ENCODE data around the gene TSPYL4. TPM values are rescaled to one million over a fixed set of nuclear protein-coding genes. Genes with fewer than 3 reads are reported as not detected.

TSPYL4 gene
- total RNA-seq, 1 donor from 2014 or later = 27.6 TPM

DNA sequence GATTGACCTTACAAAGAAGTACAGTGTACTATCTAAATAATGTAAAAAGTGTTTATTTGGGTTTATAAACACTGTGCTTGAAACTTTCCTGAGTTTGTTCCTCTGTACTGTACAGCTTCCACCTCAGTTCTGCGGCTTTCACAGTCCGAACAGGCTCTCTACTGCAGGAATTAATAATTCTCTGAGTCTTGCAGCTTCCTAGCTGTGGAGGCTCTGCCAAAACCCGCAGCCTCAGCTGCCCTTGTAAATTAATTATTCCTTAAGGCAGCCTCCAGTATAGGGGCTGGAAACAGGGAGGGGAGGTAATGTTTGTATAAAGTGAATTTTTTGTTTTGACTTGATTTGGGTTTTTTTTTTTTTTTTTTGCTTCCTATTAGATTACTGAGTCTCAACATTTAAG is 19.2 kb downstream of the TSPYL4 start:
- Mint-ChIP-seq H3K4me1 (ENCODE audit: low read depth) (peaks cover 14% of the 10 kb centered on the region), H3K9me3 (ENCODE audit: low read depth) (no peaks in the 10 kb centered on the region), H3K27me3 (ENCODE audit: low read depth) (no peaks in the 10 kb centered on the region), H3K36me3 (ENCODE audit: low read depth) (peaks cover 3% of the 10 kb centered on the region), H3K4me3 (ENCODE audit: unreplicated experiment) (no peak overlapping the region), H3K27ac (ENCODE audit: unreplicated experiment) (no peak overlapping the region)
- DNase-seq (ENCODE audit: low spot score) = no peak
- TF ChIP-seq, protein P1, sequence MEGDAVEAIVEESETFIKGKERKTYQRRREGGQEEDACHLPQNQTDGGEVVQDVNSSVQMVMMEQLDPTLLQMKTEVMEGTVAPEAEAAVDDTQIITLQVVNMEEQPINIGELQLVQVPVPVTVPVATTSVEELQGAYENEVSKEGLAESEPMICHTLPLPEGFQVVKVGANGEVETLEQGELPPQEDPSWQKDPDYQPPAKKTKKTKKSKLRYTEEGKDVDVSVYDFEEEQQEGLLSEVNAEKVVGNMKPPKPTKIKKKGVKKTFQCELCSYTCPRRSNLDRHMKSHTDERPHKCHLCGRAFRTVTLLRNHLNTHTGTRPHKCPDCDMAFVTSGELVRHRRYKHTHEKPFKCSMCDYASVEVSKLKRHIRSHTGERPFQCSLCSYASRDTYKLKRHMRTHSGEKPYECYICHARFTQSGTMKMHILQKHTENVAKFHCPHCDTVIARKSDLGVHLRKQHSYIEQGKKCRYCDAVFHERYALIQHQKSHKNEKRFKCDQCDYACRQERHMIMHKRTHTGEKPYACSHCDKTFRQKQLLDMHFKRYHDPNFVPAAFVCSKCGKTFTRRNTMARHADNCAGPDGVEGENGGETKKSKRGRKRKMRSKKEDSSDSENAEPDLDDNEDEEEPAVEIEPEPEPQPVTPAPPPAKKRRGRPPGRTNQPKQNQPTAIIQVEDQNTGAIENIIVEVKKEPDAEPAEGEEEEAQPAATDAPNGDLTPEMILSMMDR (IDR thresholded peaks at IDR 0.05) = no peak

DNA sequence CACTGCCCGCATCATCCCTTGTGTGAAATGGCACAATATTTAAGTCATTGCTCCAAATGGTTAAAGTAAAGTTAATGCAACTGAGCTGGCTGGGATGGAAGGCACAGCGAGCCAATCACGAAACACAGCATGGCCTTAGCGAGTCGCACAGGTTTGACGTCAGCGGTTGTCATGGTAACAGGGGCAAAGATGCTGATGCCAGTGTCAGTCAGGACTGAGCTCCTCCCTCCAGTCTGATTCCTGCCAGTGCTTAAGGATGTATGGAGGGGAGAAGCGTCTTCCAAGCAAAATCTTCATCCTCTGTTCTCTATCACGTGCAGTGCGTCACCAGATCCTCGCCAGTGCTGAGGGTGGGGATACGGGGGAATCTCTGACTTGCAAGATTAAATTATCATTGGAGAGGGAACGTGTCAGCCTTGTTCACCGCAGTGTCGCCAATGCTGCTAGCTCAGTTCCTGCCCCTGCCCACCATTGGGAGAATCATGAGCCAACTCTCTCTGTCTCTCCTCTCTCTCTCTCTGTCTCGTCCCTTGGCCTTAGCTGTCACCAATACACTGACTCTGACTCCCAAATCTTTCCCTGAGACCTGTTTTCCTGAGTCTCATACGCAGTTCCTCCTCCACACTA is 24.5 kb downstream of the TSPYL4 start:
- no peak for DNase-seq (ENCODE audit: low spot score)
- H3K27ac Mint-ChIP-seq (ENCODE audit: unreplicated experiment) = no peak overlapping the region
- H3K36me3 Mint-ChIP-seq (ENCODE audit: low read depth) = peaks cover 4% of the 10 kb centered on the region
- H3K4me3 Mint-ChIP-seq (ENCODE audit: unreplicated experiment) = no peak overlapping the region
- no peaks in the 10 kb centered on the region for H3K4me1 Mint-ChIP-seq (ENCODE audit: low read depth)
- H3K27me3 Mint-ChIP-seq (ENCODE audit: low read depth) = no peaks in the 10 kb centered on the region
- H3K9me3 Mint-ChIP-seq (ENCODE audit: low read depth) = no peaks in the 10 kb centered on the region
- TF ChIP-seq, protein P1 (IDR thresholded peaks at IDR 0.05) = no peak

DNA sequence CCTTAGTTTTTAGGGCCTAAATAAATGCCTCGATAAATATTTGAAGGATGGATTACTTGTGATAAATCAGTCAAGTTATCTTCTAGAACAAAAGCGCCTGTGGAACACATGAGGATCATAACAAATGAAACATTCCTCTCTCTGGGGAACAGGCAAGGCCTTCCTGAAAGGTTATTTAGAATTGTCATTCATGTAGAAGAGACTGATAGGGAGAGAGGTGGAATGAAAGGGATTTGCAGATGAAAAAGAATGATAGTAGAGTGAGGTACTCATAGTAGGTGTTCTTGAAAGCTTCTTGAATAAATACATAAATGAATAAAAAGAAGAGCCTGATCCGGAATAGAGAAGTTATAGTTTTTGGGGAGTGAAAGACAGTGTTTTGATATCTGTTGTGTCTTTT is 30.5 kb downstream of the TSPYL4 start:
- Mint-ChIP-seq H3K36me3 (ENCODE audit: low read depth) (no peaks in the 10 kb centered on the region), H3K27ac (ENCODE audit: unreplicated experiment) (no peak overlapping the region), H3K27me3 (ENCODE audit: low read depth) (no peaks in the 10 kb centered on the region), H3K9me3 (ENCODE audit: low read depth) (no peaks in the 10 kb centered on the region), H3K4me3 (ENCODE audit: unreplicated experiment) (no peak overlapping the region), H3K4me1 (ENCODE audit: low read depth) (peaks cover 31% of the 10 kb centered on the region)
- TF ChIP-seq, protein P1 (IDR thresholded peaks at IDR 0.05) = no peak
- DNase-seq (ENCODE audit: low spot score) = no peak

DNA sequence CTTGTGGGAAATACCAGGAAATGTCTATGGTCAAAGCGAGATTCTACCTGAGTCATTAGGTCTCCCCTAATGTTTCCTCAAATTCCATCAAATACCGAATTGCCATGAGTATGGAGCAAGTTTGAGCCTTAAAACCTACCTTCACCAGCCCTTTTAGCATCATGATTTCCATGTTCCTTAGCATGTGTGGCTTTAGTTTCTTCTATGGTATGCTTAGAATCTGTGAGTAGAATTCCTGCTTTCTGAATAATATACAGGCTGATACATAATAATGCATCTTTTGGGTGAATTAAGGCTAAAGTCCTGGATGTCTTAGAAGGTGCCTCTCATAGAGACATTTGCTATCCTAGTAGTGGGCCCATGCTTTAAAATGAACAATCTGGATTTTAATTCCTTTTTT is 32.0 kb downstream of the TSPYL4 start:
- H3K27ac Mint-ChIP-seq (ENCODE audit: unreplicated experiment) = no peak overlapping the region
- no peaks in the 10 kb centered on the region for H3K9me3 Mint-ChIP-seq (ENCODE audit: low read depth)
- H3K27me3 Mint-ChIP-seq (ENCODE audit: low read depth) = no peaks in the 10 kb centered on the region
- H3K36me3 Mint-ChIP-seq (ENCODE audit: low read depth) = no peaks in the 10 kb centered on the region
- TF ChIP-seq, protein P1 (IDR thresholded peaks at IDR 0.05) = no peak
- DNase-seq (ENCODE audit: low spot score) = no peak
- no peak overlapping the region for H3K4me3 Mint-ChIP-seq (ENCODE audit: unreplicated experiment)
- H3K4me1 Mint-ChIP-seq (ENCODE audit: low read depth) = peaks cover 43% of the 10 kb centered on the region

DNA sequence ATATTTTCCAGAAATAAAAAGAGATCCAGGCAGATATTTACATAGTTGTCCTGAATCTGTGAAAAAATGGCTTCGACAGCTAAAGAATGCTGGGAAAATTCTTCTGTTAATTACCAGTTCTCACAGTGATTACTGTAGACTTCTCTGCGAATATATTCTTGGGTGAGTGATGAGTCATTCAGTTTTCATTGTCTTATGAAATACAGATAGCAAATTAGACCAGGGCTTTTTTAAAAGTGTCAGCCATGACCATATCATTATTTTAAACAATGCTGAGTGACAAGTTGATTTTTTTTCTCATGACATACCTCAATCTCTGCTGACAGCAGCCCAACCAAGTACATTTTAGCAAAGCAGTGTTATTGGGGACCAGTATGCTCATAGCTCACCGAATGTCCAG is 32.8 kb downstream of the TSPYL4 start:
- Mint-ChIP-seq H3K36me3 (ENCODE audit: low read depth) (no peaks in the 10 kb centered on the region), H3K27me3 (ENCODE audit: low read depth) (no peaks in the 10 kb centered on the region), H3K9me3 (ENCODE audit: low read depth) (no peaks in the 10 kb centered on the region), H3K4me3 (ENCODE audit: unreplicated experiment) (no peak overlapping the region), H3K27ac (ENCODE audit: unreplicated experiment) (peak overlapping the region; percentile 42), H3K4me1 (ENCODE audit: low read depth) (peaks cover 45% of the 10 kb centered on the region)
- TF ChIP-seq, protein P1 (IDR thresholded peaks at IDR 0.05) = no peak
- DNase-seq (ENCODE audit: low spot score) = no peak
